ENCODE data around the gene SFT2D3.

Gene SFT2D3, protein sequence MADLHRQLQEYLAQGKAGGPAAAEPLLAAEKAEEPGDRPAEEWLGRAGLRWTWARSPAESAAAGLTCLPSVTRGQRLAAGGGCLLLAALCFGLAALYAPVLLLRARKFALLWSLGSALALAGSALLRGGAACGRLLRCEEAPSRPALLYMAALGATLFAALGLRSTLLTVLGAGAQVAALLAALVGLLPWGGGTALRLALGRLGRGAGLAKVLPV

DNA sequence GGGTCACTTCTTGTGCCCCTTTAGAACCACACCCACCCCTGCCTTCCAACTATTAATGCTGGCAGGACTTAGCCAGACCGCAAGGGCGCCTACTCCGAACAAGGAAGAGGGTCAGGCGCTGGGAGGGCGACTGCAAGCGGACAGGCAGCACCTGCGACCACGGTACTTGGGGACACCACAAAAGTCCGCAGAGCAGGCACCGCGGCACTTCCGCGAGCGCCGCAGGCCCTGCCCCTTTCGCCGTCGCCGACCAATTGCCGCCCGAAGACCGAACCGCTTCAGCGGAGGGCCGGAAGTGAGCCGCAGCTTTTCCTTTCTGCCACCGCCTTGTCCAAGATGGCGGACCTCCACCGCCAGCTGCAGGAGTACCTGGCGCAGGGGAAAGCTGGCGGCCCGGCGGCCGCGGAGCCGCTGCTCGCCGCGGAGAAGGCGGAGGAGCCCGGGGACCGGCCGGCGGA is at the start of gene SFT2D3:
SFT2D3 (plus strand) TSS at position 305 of the 458 bp plus-strand sequence; CDS start at position 337, 32 bp downstream.
- DNase-seq (ENCODE audit: low spot score) = peak; percentile 97

DNA sequence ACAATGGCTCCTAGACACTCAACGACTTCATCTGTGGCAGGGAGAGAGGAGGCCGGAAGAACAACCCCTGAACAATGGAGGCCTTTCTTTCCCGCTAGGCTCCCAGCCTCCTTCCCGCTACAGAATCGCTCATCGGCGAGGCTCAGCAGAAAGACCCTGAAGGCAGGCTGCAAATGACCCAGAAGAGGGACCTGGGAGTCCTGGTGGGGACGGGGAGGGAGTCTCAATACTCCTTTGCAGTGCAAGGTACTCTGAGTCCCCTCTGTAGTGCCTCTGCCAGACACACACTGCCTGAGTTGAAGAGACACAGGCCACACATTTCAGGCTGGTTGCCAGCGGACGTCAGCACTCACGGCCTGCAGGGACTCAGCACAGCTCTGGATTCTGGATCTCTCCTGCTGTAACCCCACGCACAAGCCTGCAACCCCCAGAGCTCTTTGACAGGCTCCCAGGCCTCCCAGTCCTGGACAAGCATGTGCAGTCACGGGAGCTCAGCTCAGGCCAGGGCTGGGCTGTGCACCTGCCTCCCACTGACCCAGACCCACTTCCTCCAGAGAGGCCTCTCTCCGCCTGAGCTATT is 49.2 kb upstream of the SFT2D3 start:
- no peak for DNase-seq (ENCODE audit: low spot score)

DNA sequence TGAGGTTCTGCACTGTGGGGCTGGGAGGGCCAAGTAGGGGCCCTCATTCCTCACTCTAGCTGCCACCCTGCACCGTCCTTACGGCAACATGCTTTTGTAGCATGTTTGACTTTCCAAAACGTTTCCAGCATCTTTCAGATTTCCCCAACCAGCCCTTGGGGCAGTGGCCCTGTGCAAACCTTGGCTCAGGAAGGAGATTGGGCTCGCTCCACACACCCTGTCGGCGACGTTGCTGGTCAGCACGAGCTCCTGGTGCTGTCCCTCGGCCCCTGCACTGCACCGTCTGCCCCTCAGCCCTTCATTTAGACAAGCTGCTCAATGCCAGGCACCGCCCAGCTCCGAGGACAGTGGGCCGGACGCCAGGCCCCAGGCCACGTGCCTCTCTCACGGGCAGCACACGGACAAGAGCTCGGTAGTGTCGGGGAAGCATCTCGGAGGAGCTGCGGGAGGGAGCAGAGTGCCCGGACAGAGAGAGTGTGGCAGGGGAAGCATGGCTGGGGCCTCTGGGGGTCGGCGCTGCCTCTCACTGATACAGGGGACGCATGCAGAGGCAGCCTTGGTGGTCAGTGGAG is 48.4 kb upstream of the SFT2D3 start:
- DNase-seq (ENCODE audit: low spot score) = no peak

DNA sequence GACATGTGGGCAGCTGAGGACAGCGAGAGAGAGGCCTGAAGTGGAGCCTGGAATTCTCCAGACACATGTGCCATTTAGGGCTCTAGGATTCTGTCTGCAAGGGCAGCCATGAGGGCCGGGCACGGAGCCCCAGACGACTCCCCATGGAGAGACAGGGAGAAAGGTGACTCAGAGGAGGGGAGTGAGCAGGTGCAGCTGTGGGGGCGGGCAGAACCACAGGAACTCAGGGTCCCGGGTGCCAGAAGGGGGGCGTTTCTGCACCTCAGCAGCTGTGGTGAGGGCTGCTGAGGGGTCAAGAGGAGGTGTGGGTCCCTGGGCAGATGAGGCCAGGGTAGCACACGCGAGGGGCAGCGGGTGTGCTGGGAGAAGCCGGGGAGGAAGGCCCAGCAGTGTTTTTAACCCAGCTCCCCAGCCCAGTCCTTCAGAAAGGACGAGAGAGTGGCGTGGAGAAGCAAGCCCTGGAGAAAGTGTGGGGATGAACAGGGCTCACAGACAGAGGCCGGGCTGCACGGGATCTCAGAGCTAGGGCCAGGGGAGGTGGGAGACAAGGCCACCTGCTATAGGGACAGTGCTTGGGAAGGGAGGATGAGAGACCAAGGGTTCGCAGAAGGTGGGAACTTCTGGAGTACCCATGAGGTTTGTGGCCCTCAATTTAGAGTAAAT is 47.7 kb upstream of the SFT2D3 start:
- DNase-seq (ENCODE audit: low spot score) = no peak

DNA sequence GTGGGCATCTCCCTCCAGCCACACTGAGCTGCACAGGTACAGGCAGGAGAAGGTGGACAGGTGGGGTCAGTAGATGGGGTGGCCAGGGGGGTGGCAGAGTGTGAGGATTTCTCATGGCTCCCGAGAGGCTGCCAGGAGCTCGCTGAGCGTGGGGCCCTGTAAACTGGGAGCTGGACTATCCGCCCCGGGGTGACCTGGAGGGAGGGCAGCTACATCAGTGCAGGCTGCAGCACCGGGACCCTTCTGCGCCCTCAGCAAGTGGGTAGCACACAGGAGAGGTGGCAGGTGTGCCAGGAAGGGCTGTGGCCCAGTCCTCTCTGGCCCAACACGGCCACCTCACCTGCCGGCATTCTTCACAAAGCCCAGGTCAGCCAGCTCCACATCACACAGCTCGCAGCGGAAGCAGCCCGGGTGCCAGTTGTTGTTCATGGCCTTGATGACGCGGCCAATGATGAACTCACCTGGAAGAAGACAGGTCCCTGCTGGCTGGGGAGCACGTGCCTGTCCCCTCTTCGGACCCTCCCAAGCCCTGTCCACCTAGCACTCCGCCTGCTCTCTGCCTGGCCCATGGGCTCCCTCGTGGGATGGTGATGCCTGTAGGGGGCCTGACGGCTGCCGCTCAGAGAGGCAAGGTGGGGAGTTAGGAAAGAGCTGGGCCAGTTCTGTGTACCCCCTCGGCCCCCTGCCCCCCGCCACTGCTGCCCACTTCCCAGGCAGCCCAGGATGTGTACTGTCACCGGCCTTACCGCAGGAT is 47.0 kb upstream of the SFT2D3 start:
- no peak for DNase-seq (ENCODE audit: low spot score)

DNA sequence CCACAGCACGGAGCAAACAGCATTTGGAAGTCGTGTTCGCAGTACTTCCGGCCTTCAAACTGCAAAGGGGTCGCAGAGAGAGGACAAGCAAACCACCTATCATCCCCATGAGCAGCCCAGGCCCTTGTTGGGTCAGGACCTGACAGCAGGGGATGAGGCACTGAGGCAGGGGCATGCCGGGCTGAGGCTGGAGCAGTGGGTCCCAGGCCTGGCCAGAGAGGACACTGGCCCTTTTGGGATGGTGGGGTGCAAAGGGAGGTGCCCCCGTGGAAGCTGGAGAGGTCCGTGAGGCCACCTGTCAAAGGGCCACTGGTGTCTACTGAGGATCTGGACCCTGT is 46.5 kb upstream of the SFT2D3 start:
- no peak for DNase-seq (ENCODE audit: low spot score)

DNA sequence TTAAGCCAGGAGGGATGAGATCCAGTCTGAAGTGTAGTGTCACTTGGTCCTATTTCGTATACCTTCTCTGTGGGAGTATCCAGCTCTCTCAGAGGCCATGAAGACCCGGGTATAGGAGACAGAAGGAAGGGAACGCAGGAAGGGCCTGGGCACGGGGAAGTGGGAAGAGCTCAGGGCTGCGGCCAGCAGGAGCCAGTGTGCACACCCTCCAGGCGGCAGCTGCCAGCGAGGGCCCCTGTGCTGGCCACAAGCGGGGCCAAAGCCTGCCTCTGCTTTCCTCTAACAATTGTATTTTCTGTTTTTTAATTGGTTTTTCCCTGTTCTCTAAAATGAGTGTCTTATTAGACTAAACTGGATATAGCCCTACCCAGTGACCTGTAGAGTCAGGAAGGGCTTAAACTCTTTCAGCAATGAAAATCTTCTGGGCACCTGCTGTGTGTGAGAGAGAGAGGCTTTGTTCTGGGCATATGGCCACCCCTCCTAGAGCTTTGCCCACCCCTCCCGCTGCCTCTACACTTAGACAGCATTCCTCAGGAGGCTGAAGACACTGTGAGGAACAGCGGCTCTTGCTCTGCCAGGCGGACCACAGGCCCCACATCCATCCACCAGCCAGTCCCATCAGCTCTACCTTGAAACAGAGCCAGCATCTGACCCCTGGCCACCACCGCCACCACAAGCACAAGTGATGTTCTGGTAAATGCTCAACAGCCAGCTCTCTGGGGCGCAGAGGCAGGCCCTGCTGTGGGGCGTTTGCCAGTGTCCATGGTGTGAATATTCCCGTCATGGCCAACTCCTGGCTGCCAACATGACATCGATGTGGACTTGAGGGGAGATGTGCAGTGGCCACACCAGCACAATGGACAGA is 45.9 kb upstream of the SFT2D3 start:
- DNase-seq (ENCODE audit: low spot score) = no peak

DNA sequence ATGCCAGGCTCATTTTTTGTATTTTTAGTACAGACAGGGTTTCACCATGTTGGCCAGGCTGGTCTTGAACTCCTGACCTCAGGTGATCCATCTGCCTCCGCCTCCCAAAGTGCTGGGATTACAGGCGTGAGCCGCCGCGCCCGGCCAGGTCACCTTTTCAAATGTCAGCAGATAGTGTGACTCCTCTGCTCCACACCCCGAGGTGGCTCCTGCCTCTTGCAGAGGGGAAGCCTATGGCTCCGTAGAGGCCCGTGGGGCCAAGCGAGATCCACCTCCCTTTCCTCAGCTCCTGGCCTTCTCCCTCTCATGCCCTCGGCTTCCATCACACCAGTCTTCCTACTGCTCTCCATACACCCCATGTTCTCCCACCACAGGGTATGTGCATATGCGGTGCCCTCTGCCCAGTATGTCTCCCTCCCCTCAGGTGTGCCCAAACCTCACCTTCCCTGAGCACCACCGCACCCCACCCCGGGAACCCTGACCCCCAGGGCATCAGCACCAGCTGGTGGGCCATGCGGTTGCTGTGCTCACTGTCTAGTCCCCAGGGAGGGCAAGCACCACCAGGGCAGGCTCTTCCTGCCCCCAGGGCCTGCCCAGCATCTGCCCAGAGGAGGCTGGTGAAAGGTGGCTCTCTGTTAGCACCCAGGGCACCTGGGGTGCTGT is 44.6 kb upstream of the SFT2D3 start:
- no peak for DNase-seq (ENCODE audit: low spot score)

DNA sequence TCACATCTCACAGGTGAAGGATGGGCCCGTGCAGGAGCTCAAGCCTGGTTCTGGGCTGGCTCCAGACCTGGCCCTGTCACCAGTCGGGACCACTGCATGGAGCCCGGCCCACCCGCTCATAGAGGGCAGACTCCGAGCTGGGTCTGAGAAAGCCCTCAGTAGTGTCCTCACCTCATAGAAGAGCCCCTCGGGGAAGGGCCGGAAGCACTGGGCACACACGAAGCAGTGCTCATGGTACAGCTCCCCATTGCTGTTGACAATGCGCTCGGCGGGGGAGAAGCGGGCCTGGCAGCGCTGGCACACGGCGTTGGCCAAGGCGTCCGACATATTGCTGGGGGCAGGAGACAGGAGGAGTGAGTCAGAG is 44.1 kb upstream of the SFT2D3 start:
- no peak for DNase-seq (ENCODE audit: low spot score)

DNA sequence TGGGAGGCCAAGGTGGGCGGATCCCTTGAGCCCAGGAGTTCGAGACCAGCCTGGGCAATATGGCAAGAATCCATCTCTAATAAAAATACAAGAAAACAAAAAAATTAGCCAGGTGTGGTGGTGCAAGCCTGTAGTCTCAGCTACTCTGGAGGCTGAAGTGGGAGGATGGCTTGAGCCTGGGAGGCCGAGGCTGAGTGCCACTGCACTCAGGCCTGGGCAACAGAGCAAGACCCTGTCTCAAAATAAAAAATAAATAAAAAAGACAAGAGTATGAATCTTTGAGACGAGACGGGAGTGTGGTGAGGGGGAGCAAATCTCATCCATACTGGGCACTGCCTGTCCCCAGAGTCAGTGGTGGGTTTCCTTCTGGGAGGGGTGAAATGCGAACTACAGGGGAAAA is 43.2 kb upstream of the SFT2D3 start:
- no peak for DNase-seq (ENCODE audit: low spot score)

DNA sequence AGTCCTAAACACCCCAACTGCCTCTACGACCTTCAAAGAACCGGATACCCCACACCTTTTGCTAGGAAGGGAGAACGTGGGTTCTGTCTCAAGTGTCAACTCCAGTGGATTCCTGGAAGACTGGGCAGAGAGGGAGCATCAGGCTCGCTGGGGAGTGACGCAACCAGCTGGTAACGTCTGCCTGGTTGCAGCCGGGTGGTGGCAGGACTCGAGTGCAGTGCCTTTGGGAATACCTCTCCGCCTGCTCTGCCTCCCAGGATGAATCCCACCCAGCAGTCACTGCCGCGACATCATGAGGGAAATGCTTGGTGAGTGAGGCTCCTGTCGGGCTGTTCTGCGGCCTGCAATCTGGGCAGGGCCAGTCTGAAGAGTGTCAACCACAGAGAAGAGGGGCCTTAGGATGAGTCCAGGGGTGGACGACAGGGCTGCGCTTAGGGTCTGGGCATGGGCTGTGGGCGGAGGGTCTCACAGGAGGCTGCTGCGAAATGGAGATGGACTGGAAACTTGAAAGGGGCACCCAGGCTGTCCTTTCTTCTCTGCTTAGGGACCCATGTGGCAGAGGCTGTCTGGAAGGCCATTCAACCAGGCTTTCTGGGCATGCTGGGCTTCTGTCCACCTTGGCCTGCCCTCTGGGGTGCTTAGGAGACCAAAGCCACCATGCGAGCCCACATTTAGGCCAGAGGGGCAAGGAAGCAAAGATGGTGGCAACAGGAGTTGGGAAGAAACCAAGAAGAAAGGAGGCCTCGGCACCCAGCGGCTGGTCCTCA is 42.5 kb upstream of the SFT2D3 start:
- no peak for DNase-seq (ENCODE audit: low spot score)

DNA sequence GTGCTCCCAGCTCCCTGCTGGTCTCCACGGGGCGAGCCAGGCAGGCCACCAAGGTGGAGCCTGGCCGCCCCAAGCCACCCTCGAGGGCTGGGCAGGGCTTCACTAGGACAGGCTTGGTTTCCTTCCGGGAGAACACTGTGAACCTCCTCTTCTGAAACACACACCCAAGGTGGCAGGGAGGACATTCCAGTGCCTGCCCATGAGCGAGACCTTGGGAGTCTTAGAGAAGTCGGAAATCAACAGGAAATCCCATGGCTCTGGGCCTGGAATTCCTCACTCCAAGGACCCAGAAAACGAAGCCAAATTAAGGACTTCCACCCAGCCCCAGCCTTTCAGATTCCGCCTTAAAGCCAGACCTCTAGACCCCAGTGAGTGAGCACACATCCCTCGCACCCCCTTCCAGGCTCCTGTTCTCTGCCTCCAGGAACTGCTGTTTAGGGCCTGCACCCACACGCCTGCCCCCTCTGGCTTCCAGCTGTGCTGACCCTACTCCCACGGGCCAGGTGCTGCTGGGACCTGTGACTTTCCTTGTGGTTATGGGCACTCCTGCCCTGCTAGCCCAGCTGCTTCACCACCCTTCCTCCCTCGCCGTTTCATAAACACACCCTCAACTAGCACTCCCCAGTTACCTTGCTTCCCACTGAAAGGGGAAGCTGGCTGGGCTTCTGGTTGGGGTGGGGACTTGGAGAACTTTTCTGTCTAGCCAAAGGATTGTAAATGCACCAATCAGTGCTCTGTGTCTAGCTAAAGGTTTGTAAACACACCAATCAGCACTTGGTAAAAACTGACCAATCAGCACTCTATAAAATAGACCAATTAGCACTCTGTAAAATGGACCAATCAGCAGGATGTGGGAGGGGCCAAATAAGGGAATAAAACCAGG is 41.6 kb upstream of the SFT2D3 start:
- DNase-seq (ENCODE audit: low spot score) = no peak

DNA sequence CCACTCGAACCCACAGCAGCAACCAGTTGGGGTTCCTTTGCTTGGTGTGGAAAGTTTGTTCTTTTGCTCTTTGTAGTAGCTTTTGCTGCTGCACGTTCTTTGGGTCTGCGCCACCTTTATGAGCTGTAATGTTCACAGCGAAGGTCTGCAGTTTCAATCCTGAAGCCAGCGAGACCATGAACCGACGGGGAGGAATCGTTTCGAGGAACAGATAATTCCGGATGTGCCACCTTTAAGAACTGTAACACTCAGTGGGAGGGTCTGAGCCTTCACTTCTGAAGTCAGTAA is 41.1 kb upstream of the SFT2D3 start:
- DNase-seq (ENCODE audit: low spot score) = no peak

DNA sequence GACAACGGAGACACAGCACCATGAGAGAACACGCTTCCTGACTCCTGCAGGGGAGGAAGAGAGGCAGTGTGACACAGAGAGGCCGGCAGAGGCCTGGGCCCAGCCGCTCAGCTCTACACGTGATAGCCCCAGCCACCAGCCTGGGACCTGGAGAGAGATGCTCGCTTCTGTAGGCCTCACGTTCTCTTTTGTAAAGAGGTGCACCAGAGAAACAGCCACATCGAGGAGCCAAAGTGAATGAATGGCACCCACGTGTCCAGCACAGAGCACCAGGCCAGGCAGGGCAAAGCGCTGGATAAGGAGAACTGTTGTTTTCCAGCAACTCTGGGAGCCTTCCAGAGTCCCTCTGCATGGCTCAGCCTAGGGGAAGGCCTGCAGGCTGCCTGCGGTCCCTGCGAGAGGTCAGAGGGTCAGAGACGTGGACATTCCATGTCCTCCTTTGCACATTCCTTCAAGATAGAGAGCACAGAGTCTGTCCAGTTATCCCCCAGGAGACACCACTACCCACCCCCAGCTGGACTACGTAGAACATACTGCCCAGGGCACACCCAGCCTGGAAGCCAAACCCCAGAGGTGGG is 40.1 kb upstream of the SFT2D3 start:
- no peak for DNase-seq (ENCODE audit: low spot score)

DNA sequence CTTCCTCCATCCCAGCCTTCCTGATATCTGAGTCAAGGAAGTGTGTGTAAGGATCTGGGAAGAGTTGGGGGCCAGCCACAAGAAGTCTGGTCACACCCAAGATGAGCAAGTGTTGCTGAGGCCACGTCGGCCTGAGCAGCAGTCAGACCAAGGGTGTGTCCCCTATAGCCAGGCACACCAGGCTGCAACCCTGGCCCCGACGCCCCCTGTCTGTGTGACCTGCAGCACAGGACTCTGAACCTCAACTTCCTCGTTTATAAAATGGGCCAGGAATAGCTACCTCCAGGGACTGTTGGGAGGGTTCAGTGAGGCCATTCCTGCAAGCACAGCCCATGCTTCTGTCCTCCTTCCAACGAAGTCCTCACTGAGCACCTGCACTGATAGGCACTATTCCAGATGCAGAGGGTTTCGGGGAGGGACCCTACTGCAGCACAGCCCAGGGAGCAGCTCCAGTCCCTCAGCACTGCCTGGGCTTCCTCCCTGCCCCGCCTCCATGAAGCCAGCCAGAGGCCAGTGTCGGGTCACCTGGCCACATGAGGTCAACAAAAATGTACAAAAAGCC is 39.3 kb upstream of the SFT2D3 start:
- DNase-seq (ENCODE audit: low spot score) = no peak

DNA sequence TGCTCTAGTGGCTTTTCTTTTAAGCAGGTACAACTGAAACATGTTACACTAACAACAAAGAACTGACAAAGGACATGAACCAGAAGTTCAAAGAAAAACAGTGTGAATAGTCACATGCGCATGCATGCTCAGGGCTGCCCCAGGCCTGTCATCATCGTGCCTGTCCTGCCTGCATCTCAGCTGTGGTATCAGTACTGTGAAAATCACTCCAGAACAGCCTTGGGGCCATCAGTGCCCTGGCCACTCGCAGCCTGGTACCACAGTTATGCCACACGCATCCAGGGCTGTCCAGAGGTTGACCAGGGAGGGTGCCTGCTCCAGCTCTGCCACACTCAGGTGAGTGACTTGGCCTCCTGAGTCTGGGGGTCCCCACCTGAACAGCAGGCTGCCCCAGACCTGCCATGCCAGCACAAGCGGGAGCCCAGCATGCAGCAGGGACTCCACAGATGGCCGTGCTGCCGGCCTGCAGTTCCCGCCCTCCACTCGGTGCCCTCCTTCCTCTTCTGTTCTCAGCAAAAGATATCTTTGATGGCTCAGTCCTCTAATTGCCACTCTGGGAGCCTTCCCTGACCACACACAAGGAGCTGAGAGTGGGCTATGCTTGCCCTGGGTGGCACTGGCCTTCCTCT is 38.2 kb upstream of the SFT2D3 start:
- DNase-seq (ENCODE audit: low spot score) = no peak

DNA sequence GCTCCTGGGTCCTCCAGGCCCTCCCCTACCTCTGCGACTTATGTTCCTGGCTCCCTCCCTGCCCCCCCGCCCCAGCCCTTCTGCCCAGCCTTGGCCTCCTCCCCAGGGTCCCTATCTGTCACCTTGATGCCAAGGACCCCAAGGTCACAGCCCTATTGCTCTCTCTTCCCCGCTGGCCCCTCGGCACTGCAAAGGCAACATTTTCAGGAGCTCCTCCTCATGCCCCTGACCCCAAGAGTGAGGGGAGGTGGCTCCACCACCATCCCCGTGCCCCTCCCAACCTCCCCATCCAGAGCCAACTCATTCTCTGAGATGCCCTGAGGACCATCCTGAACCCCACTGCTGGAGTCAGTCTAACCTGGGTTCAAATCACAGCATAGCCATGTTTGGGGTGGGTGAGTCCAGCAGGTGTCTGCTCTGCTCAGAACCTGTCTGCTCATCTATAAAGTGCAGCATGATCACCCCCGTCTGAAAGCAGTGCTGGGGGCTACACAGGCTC is 37.7 kb upstream of the SFT2D3 start:
- DNase-seq (ENCODE audit: low spot score) = no peak

Measured in AG08396 (cell line).